Stimulated activated CD4-positive, alpha-beta T cell treated with anti-CD3 and anti-CD28 coated beads, TNF-alpha, amount 100 ng/mL, for 48 hours (primary cell): Measurements from ENCODE around the gene SLC35E3.
"Not testable (repeated sequence)": the region's sequence is repeated elsewhere in the genome, so short reads cannot be mapped to it uniquely, and the experiment has no call there.

Experiments
- DNase-seq, 3 donors: peaks; one replicate each; pipeline ENCODE4 v3.0.0-alpha.2; 2020; ENCODE audit warnings: low read depth in 3 of 3

The SLC35E3 gene

GRCh38 chr12:68794653-68795251 lies 48.8 kb downstream of the SLC35E3 start:
- DNase-seq = no peak

GRCh38 chr12:68796399-68796798 lies 50.4 kb downstream of the SLC35E3 start:
- no peak for DNase-seq

GRCh38 chr12:68798882-68799234 lies 52.9 kb downstream of the SLC35E3 start:
- no peak for DNase-seq

GRCh38 chr12:68800294-68800693 lies 54.3 kb downstream of the SLC35E3 start:
- no peak for DNase-seq

- not testable (repeated sequence) for DNase-seq
Measured at GRCh38 chr12:68801124-68801523, 55.1 kb downstream of the SLC35E3 start.

- DNase-seq = not testable (repeated sequence)
Measured at GRCh38 chr12:68802372-68802745, 56.4 kb downstream of the SLC35E3 start.

- DNase-seq = not testable (repeated sequence)
Measured at GRCh38 chr12:68802911-68803651, 57.1 kb downstream of the SLC35E3 start.

GRCh38 chr12:68803948-68804656 lies 58.1 kb downstream of the SLC35E3 start:
- no peak for DNase-seq

- no peak for DNase-seq
Measured at GRCh38 chr12:68804657-68805591, 58.9 kb downstream of the SLC35E3 start.

GRCh38 chr12:68805592-68806120 lies 59.7 kb downstream of the SLC35E3 start:
- no peak for DNase-seq

GRCh38 chr12:68806488-68807237 lies 60.7 kb downstream of the SLC35E3 start:
- DNase-seq = no peak

GRCh38 chr12:68807274-68807575 lies 61.2 kb downstream of the SLC35E3 start:
- DNase-seq = peak in 1 of 3 donors; percentile 13

- peak; percentile 87 to 88 (median 88) for DNase-seq
Measured at GRCh38 chr12:68807576-68808387, 61.8 kb downstream of the SLC35E3 start, which contains the start of gene MDM2. Gene MDM2 (plus strand): TSS chr12:68808177. CDS start chr12:68808478, 301 bp downstream.

- peak; percentile 52 to 59 (median 57) for DNase-seq
Measured at GRCh38 chr12:68808388-68809189, 62.6 kb downstream of the SLC35E3 start.

GRCh38 chr12:68809190-68810026 lies 63.4 kb downstream of the SLC35E3 start:
- no peak for DNase-seq

GRCh38 chr12:68810027-68810389 lies 64.0 kb downstream of the SLC35E3 start:
- DNase-seq = not testable (repeated sequence)

- DNase-seq = not testable (repeated sequence)
Measured at GRCh38 chr12:68811573-68811972, 65.6 kb downstream of the SLC35E3 start.

- DNase-seq = no peak
Measured at GRCh38 chr12:68812553-68813241, 66.7 kb downstream of the SLC35E3 start.
